T-helper 2 cell (primary cell): ENCODE measurements around the gene MADD.

Experiments used
- DNase-seq, 5 experiments: peaks; one replicate each; pipeline versions ENCODE4 v3.0.0 to v3.0.0-alpha.2; 2012 to 2022

Gene MADD

DNA sequence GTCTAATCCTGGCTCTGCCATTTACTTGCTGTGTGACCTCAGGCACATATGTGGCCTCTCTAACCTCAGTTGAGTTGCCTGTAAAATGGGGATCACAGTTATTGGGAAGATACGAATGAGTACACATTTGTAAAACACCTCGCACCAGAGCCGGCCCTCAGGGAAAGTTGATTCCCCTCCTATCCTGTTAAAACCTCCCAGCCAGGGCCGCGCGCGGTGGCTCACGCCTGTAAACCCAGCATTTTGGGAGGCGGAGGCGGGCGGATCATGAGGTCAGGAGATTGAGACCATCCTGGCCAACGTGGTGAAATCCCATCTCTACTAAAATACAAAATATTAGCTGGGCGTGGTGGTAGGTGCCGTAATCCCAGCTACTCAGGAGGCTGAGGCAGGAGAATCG lies 90.4 kb downstream of the MADD start:
- no peak for DNase-seq

GRCh38 chr11:47361419-47361818 lies 91.5 kb downstream of the MADD start:
- DNase-seq, result no peak

DNA sequence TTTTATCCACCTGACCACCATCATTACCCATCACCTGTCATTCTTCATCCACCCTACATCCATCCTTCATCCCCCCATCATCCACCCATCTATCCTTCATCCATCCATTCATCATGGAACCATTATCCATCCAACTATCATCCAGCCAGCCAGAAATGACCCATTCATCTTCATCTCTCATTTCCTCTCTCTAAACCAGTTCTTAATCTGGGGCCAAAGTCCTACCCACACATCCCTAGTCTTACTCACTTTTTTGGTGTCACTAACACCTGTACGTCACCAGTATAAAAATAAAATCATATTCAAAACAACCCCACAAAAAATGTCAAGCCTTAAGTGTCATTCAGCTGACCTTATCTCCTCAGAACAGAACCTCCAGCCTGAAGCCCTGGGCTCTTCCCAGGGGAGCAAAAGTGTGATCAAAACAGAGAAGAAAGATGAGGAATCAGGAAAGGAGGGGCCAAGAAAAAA lies 96.1 kb downstream of the MADD start:
- DNase-seq, result no peak

- no peak for DNase-seq
Measured at GRCh38 chr11:47369676-47370075, 99.7 kb downstream of the MADD start.

- DNase-seq, result no peak
Measured at GRCh38 chr11:47372422-47372821, 102.5 kb downstream of the MADD start.

GRCh38 chr11:47373876-47374719 lies 104.2 kb downstream of the MADD start:
- peak; percentile 64 to 79 (median 76) for DNase-seq

DNA sequence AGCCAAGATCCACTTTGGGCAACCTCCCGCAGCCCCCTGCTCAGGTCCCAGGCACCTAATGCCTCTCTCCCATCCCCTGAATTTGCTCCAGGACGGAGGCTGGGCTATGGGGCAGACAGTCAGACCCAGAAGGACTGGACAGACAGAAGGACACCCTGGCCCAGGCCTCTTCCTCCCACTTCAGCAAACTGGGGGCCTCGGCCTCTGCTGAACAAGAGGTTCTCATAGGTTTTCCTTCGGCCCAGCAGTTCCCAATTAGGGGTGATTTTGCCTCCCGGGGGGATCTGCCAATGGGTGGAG lies 104.7 kb downstream of the MADD start:
- DNase-seq, result no peak

DNA sequence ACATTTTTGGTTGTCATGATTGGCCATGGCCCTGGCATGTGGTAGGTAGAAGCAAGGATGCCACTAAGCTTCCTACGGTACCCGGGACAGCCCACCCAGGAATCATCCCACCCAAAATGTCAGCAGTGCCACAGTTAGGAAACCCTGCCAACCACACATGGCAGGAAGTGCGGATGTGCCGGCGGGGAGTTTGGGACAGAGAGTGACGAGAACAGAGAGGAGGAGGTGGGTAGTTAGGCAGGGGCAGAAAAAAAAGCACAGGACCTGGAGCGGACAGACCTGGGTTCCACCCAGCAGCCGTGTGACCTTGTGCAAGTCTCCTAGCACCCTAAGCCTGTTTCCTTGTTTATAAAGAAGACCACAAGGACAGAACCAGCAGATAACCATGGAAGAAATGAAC lies 105.1 kb downstream of the MADD start:
- no peak for DNase-seq

DNA sequence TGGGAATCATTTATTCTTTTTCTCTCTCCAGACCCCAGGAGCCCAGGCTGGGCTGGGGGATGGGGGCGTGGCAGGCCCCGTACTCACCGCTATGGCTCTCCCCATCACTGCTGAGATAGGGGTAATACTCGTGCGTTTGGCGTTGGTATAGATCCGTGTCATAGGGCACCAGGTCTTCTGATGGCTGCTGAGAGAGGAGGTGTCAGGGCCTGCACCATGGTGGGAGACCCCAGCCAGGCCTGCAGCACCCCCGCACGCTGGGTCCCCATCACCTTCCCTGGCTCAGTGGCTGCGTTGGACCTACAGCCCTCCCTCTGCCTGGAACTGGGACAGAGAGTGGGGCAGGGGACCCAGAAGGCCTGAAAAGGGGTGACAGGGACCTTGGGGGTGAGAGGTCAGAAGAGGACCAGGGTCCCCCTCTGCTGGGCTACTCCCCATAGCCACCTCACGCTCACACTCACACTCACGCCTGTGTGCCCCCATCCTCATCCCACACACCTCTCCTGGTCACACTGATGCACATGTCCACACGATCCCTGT lies 105.7 kb downstream of the MADD start:
- no peak for DNase-seq

- DNase-seq, result no peak
Measured at GRCh38 chr11:47376107-47376524, 106.2 kb downstream of the MADD start.

DNA sequence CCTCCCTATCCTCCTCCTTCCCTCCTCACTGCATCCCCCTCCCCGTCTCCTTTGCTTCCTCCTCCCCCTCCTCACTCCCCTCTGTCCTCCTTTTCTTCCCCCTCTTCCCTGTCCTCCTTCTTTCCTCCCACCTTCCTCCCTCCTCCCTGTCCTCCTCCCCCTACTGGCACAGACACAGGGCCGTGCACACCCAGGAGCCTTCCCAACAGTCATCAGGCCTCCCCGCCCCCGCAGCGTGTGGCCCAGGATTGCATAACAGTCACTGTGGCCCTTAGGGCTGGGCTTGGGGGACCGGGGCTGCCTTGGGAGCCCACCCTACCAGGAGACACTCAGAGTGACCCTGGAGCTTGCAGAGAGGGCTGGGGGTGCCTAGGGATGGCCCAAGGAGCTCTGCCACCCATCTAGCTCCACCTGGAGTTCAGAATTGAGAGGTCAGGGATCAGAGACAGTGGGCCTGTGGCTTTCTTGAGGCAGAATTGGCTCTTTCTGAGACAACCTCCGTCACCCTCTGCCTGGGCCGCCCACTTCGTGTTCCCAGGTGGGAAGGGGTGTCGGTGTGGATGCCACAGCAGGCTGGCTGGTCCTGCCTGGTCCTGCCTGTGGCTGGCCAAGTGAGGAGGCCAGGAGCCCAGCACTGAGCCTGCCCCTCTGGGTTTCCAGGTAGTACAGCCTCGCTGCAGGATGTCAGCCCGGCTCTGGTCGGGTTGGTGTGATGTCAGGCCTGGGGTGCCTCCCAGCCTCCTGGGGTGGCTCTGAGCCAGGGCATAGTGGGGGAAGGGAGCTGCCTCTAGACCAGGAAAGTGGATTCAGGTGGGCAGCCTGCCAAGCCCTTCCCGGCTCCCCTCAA lies 106.8 kb downstream of the MADD start:
- no peak for DNase-seq

- no peak for DNase-seq
Measured at GRCh38 chr11:47377571-47378009, 107.7 kb downstream of the MADD start.

DNA sequence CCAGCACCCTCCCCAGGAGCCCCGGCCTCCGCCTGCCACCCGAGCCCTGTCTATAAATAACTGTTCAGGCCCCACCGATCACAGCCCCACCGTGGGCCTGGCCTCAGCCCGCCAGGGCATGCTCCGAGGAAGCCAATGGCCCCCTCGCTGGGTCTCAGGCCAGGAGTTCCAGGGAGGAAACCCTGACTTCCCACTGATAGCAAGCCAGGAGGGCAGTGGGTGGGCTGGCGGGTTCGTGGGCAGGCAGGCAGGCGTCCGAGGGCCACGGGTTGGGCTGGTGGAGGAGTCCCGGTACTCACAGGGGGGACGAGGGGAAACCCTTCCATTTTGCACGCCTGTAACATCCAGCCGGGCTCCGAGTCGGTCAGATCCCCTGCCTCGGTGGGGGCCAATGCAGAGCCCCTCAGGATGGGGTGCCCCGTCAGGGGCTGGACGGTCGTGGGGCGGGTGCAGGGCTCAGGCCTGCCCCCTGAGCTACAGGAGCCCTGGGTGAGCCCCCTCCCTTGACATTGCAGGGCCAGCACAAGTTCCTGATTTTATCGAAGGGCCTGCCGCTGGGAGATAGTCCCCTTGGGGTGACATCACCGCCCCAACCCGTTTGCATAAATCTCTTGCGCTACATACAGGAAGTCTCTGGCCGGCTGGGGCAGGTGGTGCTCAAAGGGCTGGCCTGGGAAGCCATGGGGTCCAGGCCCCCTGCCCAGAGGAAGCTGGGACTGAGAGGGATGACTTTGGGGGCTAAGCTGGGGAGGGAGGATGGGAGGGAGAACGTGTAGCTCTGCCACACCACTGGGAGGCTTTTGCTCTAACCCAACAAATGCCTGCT lies 108.3 kb downstream of the MADD start, which contains the start of gene SPI1:
Gene SPI1, minus strand, starts transcription at position 538 of the 826 bp plus-strand sequence. Its CDS starts 194 bp downstream, at position 344.
- DNase-seq, result no peak

DNA sequence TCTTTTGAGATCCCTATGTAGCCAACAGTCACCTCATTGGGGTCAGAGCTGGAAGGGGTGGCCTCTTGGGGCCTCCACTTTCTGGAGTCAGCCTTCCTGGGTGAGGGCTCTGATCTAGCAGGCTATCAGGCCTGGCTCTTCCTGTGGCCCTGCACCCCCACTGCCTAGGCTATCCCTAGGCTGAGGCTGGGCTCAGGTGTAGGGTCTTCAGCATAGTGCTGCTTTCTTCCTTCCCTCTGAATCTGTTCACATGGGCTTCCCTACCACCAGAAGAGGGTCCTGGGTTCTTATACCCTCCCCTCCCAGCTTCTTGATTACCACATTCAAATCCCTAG lies 108.9 kb downstream of the MADD start:
- no peak for DNase-seq

- no peak for DNase-seq
Measured at GRCh38 chr11:47379317-47379716, 109.4 kb downstream of the MADD start.
